NCI-H2227 treated with DMSO at 0.1 percent for 48 hours (cell line): ENCODE data around the gene RIMKLB.

ENCODE experiments used
- DNase-seq: peaks from one replicate; lab custom pipeline; 2025; lab: John Stamatoyannopoulos, UW

The RIMKLB gene, protein sequence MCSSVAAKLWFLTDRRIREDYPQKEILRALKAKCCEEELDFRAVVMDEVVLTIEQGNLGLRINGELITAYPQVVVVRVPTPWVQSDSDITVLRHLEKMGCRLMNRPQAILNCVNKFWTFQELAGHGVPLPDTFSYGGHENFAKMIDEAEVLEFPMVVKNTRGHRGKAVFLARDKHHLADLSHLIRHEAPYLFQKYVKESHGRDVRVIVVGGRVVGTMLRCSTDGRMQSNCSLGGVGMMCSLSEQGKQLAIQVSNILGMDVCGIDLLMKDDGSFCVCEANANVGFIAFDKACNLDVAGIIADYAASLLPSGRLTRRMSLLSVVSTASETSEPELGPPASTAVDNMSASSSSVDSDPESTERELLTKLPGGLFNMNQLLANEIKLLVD

GRCh38 chr12:8697476-8698131 lies at the start of gene RIMKLB:
TSS of gene RIMKLB (plus strand) at chr12:8697991. CDS start at chr12:8713867, 15,876 bp downstream.
- DNase-seq, result peak; percentile 64

GRCh38 chr12:8648576-8649205 lies 49.1 kb upstream of the RIMKLB start:
- DNase-seq, result no peak

DNA sequence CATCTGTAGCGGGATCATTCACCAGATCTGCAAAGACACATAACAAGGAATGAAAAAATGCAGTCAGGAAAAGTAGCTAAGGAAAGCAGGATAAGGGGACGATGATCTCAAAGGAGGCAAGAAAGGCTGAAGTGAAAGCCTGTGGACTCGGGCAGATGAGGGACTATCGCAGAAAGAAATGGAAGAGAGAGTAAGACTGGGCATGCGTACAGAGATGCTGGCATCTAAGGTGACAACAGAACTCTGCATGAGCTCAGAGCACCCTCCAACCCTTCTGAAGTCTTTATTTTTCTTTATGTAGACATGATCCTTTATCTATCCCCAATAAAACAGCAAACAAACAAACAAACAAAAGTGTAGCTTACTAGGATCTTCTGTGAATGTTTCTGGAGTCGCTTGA lies 42.4 kb upstream of the RIMKLB start:
- no peak for DNase-seq

DNA sequence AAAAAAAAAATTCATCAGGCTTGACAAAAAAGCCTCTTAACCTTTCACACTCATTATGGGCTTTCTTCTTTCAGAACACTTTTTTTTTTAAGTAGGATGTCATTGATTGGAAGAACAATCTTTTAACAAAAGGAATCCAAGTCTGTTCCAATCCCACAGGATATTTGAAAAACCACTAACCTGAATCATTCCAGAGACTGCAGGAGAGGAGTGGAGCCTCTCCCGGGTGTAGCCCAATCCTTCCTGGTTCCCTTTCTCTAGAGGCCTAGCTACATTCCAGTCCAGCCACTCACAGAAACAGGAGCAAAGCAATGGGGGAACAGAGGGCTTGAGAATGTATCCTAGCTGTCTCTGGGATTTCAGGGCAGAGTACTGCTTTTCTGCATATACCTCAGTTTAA lies 39.4 kb upstream of the RIMKLB start:
- no peak for DNase-seq

DNA sequence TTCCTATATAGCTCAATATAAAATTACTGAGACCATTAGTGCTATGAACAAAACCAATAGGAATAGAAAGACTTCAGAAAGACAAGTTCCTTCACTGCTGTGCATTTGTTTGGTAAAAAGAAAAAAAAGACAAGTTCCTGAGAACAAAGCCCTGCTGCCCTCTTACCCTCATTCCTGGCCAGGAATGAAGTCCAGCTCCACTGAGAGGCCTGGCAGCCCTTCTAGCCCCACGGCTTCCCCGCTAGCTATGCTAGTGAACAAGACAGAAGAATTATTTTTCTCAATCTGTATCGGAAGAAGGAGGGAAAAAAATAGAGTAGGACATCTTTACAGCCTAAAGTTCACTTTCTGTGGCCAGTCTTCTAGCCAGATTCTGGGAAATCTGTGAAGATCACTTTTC lies 36.8 kb upstream of the RIMKLB start:
- DNase-seq, result no peak

GRCh38 chr12:8661751-8662150 lies 36.0 kb upstream of the RIMKLB start:
- DNase-seq, result no peak

GRCh38 chr12:8662593-8662992 lies 35.2 kb upstream of the RIMKLB start, which contains the start of gene MFAP5:
TSS of gene MFAP5 (minus strand) at chr12:8662826. CDS start at chr12:8662104, 722 bp downstream.
- DNase-seq, result no peak

GRCh38 chr12:8664228-8664913 lies 33.4 kb upstream of the RIMKLB start:
- DNase-seq, result no peak

GRCh38 chr12:8665759-8666158 lies 32.0 kb upstream of the RIMKLB start:
- no peak for DNase-seq

GRCh38 chr12:8667270-8667669 lies 30.5 kb upstream of the RIMKLB start:
- DNase-seq, result no peak

- no peak for DNase-seq
These were observed 29.4 kb upstream of the RIMKLB start for GRCh38 chr12:8668441-8668840.

- DNase-seq, result no peak
These were observed 25.4 kb upstream of the RIMKLB start for GRCh38 chr12:8672381-8672780.

DNA sequence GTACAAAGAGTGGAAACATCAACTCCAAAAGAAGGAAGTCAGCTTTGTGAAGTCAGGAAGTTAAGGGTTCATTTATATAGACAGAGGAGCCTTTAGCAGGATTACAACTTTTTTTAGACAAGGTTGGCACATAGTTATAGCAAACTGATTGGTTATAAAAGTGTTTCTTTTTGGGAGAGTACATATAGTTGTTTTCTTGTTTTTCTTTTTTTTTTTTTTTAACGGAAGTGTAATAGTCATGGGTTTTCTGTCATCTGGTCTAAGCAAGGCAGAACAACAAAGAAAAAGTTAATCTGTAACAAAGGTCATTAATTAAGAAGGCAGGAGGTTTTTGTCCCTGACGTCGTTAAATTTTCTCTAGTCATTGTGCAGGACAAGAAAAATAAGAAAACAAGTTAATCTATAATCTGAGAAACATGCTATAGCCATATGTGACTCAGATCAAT lies 22.2 kb upstream of the RIMKLB start:
- no peak for DNase-seq

DNA sequence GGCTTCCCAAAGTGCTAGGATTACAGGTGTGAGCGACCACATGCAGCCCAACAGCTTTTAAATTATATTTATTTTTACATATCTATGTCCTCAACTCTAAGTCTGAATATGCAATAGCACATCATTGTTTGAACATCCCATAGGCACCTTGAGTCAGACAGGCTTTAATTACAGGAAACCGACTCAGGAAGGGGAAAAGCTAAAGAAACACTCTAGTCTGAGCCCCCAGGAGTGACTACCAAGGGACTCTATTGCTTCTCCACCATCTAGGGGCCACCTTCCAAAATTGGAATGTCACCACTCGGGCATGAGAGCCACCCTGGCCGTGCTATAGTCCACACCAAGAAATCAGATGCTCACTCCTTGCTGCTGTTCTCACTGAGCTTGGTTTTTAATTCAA lies 21.1 kb upstream of the RIMKLB start:
- DNase-seq, result no peak

DNA sequence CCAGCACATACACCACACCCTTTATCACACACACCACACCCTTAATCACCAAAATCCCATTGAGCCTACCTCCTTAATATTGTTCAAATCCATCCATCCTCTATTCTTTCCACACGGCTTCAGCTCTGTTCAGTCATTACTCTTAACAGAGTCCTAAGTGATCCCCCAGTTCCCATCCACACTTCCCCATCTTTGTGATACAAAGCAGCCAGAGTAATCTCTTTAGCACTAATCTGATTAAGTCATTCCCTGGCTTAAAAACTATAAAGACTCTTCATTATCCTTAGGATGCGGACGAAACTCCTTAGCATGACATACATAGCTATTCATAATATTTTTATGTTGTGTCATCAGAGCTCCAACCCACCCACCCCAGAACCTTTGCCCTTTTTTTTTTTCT lies 20.4 kb upstream of the RIMKLB start:
- DNase-seq, result no peak

DNA sequence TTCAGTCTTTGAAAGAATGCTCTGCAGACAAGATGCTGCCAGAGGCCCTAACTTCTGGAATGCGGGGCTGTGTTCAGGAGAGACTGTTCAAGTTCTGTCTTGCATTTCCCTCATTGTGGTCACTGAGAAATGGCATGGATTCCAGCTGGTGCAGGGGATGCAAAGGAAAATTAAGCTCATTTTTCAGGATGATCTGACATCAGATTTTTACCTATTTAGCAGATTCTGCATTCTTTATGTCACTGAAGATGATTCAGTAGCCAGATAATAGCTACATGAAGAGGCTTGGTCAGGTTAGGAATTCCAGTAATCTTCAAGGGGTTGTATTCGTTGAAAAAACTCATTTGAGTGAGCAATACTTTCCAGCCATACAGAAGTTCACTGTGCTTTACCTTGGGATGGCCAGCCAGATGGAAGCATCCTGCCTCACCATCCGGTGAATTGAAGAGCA lies 19.1 kb upstream of the RIMKLB start:
- no peak for DNase-seq

GRCh38 chr12:8680533-8680932 lies 17.3 kb upstream of the RIMKLB start:
- DNase-seq, result no peak

GRCh38 chr12:8681129-8681884 lies 16.5 kb upstream of the RIMKLB start:
- no peak for DNase-seq

- DNase-seq, result no peak
These were observed 12.7 kb upstream of the RIMKLB start for GRCh38 chr12:8685051-8685450.

- peak; percentile 86 for DNase-seq
These were observed 9.8 kb upstream of the RIMKLB start for GRCh38 chr12:8687846-8688601.

- DNase-seq, result no peak
These were observed 8.1 kb upstream of the RIMKLB start for GRCh38 chr12:8689681-8690080.
